Smooth muscle cell (in vitro differentiated cells): ENCODE results near the gene OR51B5. TPM values are rescaled to one million over a fixed set of nuclear protein-coding genes. Genes with fewer than 3 reads are reported as not detected.
"Not testable (repeated sequence)": the region's sequence is repeated elsewhere in the genome, so short reads cannot be mapped to it uniquely, and the experiment has no call there.

Source experiments
- DNase-seq: peaks from one replicate; lab custom pipeline; 2025; ENCODE audit not compliant: unreplicated experiment; lab: John Stamatoyannopoulos, UW
- H2AFZ ChIP-seq: fragments of 200-600 bp; sonication (generic); 2 replicates; pipeline ENCODE4 v1.6.0; 2016; ENCODE audit warnings: antibody characterized with exemption, low read depth, mild to moderate bottlenecking
- H3F3A ChIP-seq: fragments of 200-600 bp; sonication (generic); 2 replicates; pipeline ENCODE4 v1.6.0; 2017; ENCODE audit warnings: antibody characterized with exemption, low read depth
- H3K27ac ChIP-seq: fragments of 200-600 bp; sonication (generic); 2 replicates; pipeline ENCODE4 v1.5.1; 2016; ENCODE audit warnings: low read depth, mild to moderate bottlenecking
- H3K27me3 ChIP-seq: fragments of 200-600 bp; sonication (generic); 2 replicates; pipeline ENCODE4 v1.6.1; 2016; ENCODE audit warnings: low read depth, mild to moderate bottlenecking
- H3K36me3 ChIP-seq: fragments of 200-600 bp; sonication (generic); 2 replicates; pipeline ENCODE4 v1.5.1; 2016; ENCODE audit warnings: low read depth
- H3K4me1 ChIP-seq: fragments of 200-600 bp; sonication (generic); 2 replicates; pipeline ENCODE4 v1.5.1; 2016; ENCODE audit warnings: low read depth
- H3K4me2 ChIP-seq: fragments of 200-600 bp; sonication (generic); 2 replicates; pipeline ENCODE4 v1.6.0; 2016; ENCODE audit warnings: mild to moderate bottlenecking
- H3K4me3 ChIP-seq: fragments of 200-600 bp; sonication (generic); 2 replicates; pipeline ENCODE4 v1.5.1; 2016; ENCODE audit warnings: mild to moderate bottlenecking
- H3K79me2 ChIP-seq: fragments of 200-600 bp; sonication (generic); 2 replicates; pipeline ENCODE4 v1.6.0; 2016; ENCODE audit warnings: low read depth, mild to moderate bottlenecking
- H3K9ac ChIP-seq: fragments of 200-600 bp; sonication (generic); 2 replicates; pipeline ENCODE4 v1.6.0; 2016; ENCODE audit warnings: low read depth
- H3K9me3 ChIP-seq: fragments of 200-600 bp; sonication (generic); replicated peaks from 2 replicates; pipeline ENCODE4 v1.5.1; 2016; ENCODE audit warnings: low read depth
- H4K20me1 ChIP-seq: fragments of 200-600 bp; sonication (generic); 2 replicates; pipeline ENCODE4 v1.6.0; 2016; ENCODE audit warnings: low read depth
- WGBS: methylation state at CpG from one replicate; pipeline ENCODE4 v1.1.7; 2016; ENCODE audit warnings: low lambda C conversion rate; 5-methylcytosine and 5-hydroxymethylcytosine counted together
- polyA plus RNA-seq: library from polyadenylated mRNA; unstranded; fragments of >200 nt; fragmentation: Nextera tagmentation; extraction: Ambion mirVana; gene quantifications from 2 replicates; pipeline ENCODE4 v1.2.1, GENCODE V29; 2016
- total RNA-seq: library from RNA; depleted of rRNA; stranded (reverse); fragments of >200 nt; gene quantifications from 2 replicates; pipeline ENCODE4 v1.2.3, GENCODE V29; 2014
- TF ChIP-seq, protein P1 (sequence below): fragments of 200-600 bp; sonication (generic); IDR thresholded peaks from 2 replicates; pipeline ENCODE4 v1.5.1; 2017; ENCODE audit warnings: borderline replicate concordance, mild to moderate bottlenecking, antibody characterized with exemption; ENCODE audit not compliant: insufficient read depth, poor library complexity, severe bottlenecking

The OR51B5 gene
- total and polyA plus RNA-seq, 2 experiments from 2014 or later = 0.54 TPM; not detected in 1

GRCh38 chr11:5349550-5349949 lies 6.2 kb upstream of the OR51B5 start:
- Histone ChIP-seq H3K27me3 (no peaks in the 10 kb centered on the region), H3K4me2 (no peak overlapping the region), H4K20me1 (no peaks in the 10 kb centered on the region), H3K36me3 (no peaks in the 10 kb centered on the region), H2AFZ (no peak overlapping the region), H3K27ac (no peak overlapping the region), H3K4me1 (no peaks in the 10 kb centered on the region), H3K4me3 (no peak overlapping the region), H3K9me3 (no peaks in the 10 kb centered on the region), H3F3A (no peaks in the 10 kb centered on the region), H3K79me2 (no peaks in the 10 kb centered on the region), H3K9ac (no peak overlapping the region)
- WGBS = 40% methylated on average over 1 of the region's 1 CpG
- no peak for DNase-seq
- TF ChIP-seq, protein P1, sequence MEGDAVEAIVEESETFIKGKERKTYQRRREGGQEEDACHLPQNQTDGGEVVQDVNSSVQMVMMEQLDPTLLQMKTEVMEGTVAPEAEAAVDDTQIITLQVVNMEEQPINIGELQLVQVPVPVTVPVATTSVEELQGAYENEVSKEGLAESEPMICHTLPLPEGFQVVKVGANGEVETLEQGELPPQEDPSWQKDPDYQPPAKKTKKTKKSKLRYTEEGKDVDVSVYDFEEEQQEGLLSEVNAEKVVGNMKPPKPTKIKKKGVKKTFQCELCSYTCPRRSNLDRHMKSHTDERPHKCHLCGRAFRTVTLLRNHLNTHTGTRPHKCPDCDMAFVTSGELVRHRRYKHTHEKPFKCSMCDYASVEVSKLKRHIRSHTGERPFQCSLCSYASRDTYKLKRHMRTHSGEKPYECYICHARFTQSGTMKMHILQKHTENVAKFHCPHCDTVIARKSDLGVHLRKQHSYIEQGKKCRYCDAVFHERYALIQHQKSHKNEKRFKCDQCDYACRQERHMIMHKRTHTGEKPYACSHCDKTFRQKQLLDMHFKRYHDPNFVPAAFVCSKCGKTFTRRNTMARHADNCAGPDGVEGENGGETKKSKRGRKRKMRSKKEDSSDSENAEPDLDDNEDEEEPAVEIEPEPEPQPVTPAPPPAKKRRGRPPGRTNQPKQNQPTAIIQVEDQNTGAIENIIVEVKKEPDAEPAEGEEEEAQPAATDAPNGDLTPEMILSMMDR = no peak

DNA sequence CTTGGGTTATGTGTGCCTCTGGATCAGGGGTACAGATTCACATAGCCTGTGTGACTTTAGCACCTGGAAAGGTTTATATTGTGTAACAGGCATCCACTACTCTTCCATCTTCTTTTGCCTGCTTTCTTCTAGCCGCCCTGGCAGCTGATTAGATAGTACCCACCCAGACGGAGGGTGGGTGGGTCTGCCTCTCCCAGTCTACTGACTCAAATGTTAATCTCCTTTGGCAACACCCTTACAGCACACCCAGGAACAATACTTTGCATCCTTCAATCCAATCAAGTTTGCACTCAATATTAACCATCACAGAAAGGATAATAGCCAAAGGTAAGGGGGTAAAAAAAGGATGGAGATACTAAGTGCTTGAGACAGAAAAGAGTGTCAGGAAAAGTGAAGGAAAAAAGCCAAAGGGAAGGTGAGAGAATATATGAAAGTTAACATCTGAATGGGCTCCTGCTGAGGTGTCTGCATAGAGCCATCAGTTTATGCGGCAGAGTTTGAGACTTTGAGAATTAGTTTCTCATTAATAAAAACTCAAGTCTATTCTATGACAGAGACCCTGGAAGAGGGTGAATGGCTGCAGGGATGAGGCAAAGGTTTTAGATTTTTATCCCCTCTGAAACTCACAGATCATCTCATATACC lies 5.3 kb upstream of the OR51B5 start:
- Histone ChIP-seq H4K20me1 (no peaks in the 10 kb centered on the region), H3F3A (no peaks in the 10 kb centered on the region), H3K9me3 (no peaks in the 10 kb centered on the region), H3K4me2 (no peak overlapping the region), H3K79me2 (no peaks in the 10 kb centered on the region), H3K36me3 (no peaks in the 10 kb centered on the region), H3K27me3 (no peaks in the 10 kb centered on the region), H3K4me1 (no peaks in the 10 kb centered on the region), H3K9ac (no peak overlapping the region), H3K4me3 (no peak overlapping the region), H2AFZ (no peak overlapping the region), H3K27ac (no peak overlapping the region)
- 47% methylated on average over 3 of the region's 3 CpGs for WGBS
- TF ChIP-seq, protein P1 = no peak
- no peak for DNase-seq

DNA sequence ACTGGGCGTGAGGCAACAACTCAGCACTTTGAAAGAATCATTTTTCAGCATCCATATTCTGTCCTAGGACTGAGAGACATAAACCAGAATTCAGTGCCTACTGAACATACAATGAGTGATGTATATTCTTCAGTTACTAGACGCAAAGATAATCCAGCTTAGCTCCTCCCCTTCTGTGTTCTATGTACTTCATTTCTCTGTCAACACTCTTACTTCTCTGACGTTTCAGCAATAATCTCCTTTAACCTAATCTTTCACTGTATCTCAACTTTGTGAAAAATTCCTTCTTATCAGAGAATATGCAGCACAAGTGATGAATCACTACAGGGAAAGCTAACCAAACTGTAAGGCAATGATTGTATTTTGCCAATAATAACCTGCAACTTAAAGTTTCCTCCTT lies 2.5 kb upstream of the OR51B5 start:
- TF ChIP-seq, protein P1 = no peak
- no peaks in the 10 kb centered on the region for H4K20me1 ChIP-seq
- H3K27ac ChIP-seq = no peak overlapping the region
- H3K4me3 ChIP-seq = no peak overlapping the region
- H2AFZ ChIP-seq = no peak overlapping the region
- H3K4me1 ChIP-seq = no peaks in the 10 kb centered on the region
- no peaks in the 10 kb centered on the region for H3F3A ChIP-seq
- H3K9me3 ChIP-seq = no peaks in the 10 kb centered on the region
- H3K4me2 ChIP-seq = no peak overlapping the region
- no peak for DNase-seq
- H3K79me2 ChIP-seq = no peaks in the 10 kb centered on the region
- H3K9ac ChIP-seq = no peak overlapping the region
- H3K27me3 ChIP-seq = no peaks in the 10 kb centered on the region
- H3K36me3 ChIP-seq = no peaks in the 10 kb centered on the region
- 71% methylated on average over 3 of the region's 3 CpGs for WGBS

DNA sequence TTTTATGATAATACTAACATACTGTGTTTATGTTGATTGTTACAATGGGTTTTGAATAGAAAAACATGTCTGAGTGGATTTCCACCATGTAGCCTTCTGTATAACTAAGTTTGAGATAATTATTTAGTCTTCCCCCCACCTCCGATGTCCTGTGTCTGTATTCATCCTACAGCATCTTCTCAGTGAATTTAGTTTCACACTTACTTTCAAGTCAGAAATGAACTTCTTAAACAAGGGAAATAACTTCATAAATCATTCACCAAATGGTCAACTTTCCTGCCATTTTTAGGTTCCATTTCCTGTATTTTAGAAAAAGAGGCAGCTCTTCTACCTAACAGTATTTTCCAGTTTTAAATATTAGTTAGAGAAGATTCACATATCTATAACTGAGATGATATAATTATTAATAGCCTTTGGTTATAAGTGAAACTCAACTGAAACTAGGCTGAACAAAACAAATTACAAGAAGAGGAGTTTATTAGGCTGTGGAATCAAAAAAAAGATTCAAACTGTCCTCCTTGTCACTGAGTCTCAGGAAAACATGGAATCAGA lies 3.5 kb downstream of the OR51B5 start:
- Histone ChIP-seq H3K79me2 (no peaks in the 10 kb centered on the region), H3K4me1 (no peaks in the 10 kb centered on the region), H3K4me2 (no peak overlapping the region), H3K9me3 (no peaks in the 10 kb centered on the region), H3K9ac (no peak overlapping the region), H3K27ac (no peak overlapping the region), H3F3A (no peaks in the 10 kb centered on the region), H4K20me1 (no peaks in the 10 kb centered on the region), H3K27me3 (no peaks in the 10 kb centered on the region), H3K36me3 (no peaks in the 10 kb centered on the region), H3K4me3 (no peak overlapping the region), H2AFZ (no peak overlapping the region)
- TF ChIP-seq, protein P1 = no peak
- 82% methylated on average over 1 of the region's 1 CpG for WGBS
- no peak for DNase-seq

- DNase-seq, H3K9me3 ChIP-seq, H3K79me2 ChIP-seq, H3K4me2 ChIP-seq, H3K4me3 ChIP-seq, H2AFZ ChIP-seq, H4K20me1 ChIP-seq, H3K27me3 ChIP-seq, H3F3A ChIP-seq, H3K27ac ChIP-seq, H3K36me3 ChIP-seq, H3K4me1 ChIP-seq, H3K9ac ChIP-seq: not testable (repeated sequence)
- 88% methylated on average over 1 of the region's 1 CpG for WGBS
These were observed 6.1 kb downstream of the OR51B5 start for GRCh38 chr11:5337253-5337652.
